ENCODE measurements around the gene SNX1.

Gene SNX1

GRCh38 chr15:64141798-64142512, 46.2 kb downstream of the SNX1 start:
- no peak overlapping the region for H3K9ac ChIP-seq (ENCODE audit: low read depth, low read length)
- no peak overlapping the region for H3K4me2 ChIP-seq (ENCODE audit: low read length)
- no peaks in the 10 kb centered on the region for H3K4me1 ChIP-seq (ENCODE audit: control insufficient read depth, insufficient read depth, low read length)
- H3K9me3 ChIP-seq (replicated peaks; ENCODE audit: low read length): no peaks in the 10 kb centered on the region
- no peak overlapping the region for H3K4me3 ChIP-seq (ENCODE audit: low read length)
- H3K36me3 ChIP-seq (ENCODE audit: insufficient read depth, low read length): peaks cover 52% of the 10 kb centered on the region
- no peaks in the 10 kb centered on the region for H3K27me3 ChIP-seq (ENCODE audit: control insufficient read depth, insufficient read depth, low read length)

DNA sequence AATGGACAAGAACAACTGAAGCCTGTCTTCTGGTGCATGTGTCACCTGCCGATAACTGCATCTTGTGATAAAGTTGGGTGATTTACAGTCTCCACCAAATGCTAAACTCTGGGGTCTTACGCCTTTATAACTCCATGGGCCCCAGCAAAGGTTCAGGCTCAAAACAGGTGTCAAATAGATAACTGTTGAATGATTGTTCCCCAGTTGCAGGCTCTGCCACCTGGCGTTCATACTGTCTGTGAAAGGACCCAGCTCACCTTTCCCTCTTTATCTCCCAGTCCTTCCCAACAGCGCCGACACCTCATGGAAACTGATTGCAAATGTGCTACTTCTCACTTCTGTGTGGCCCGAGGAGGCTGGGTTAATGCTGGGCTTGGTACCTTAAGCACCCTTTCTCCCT, 47.5 kb downstream of the SNX1 start:
- Histone ChIP-seq H3K36me3 (ENCODE audit: insufficient read depth, low read length) (peaks cover 40% of the 10 kb centered on the region), H3K4me2 (ENCODE audit: low read length) (no peak overlapping the region), H3K9ac (ENCODE audit: low read depth, low read length) (no peak overlapping the region), H3K9me3 (replicated peaks; ENCODE audit: low read length) (no peaks in the 10 kb centered on the region), H3K27me3 (ENCODE audit: control insufficient read depth, insufficient read depth, low read length) (no peaks in the 10 kb centered on the region), H3K4me3 (ENCODE audit: low read length) (no peak overlapping the region), H3K4me1 (ENCODE audit: control insufficient read depth, insufficient read depth, low read length) (no peaks in the 10 kb centered on the region)

GRCh38 chr15:64144192-64144564, 48.4 kb downstream of the SNX1 start:
- Histone ChIP-seq H3K4me2 (ENCODE audit: low read length) (no peak overlapping the region), H3K4me1 (ENCODE audit: control insufficient read depth, insufficient read depth, low read length) (no peaks in the 10 kb centered on the region), H3K27me3 (ENCODE audit: control insufficient read depth, insufficient read depth, low read length) (no peaks in the 10 kb centered on the region), H3K9ac (ENCODE audit: low read depth, low read length) (no peak overlapping the region), H3K4me3 (ENCODE audit: low read length) (no peak overlapping the region), H3K9me3 (replicated peaks; ENCODE audit: low read length) (no peaks in the 10 kb centered on the region), H3K36me3 (ENCODE audit: insufficient read depth, low read length) (peaks cover 34% of the 10 kb centered on the region)

GRCh38 chr15:64144565-64145281, 48.9 kb downstream of the SNX1 start:
- H3K4me1 ChIP-seq (ENCODE audit: control insufficient read depth, insufficient read depth, low read length): no peaks in the 10 kb centered on the region
- H3K4me2 ChIP-seq (ENCODE audit: low read length): no peak overlapping the region
- H3K36me3 ChIP-seq (ENCODE audit: insufficient read depth, low read length): peaks cover 34% of the 10 kb centered on the region
- H3K4me3 ChIP-seq (ENCODE audit: low read length): no peak overlapping the region
- no peak overlapping the region for H3K9ac ChIP-seq (ENCODE audit: low read depth, low read length)
- no peaks in the 10 kb centered on the region for H3K27me3 ChIP-seq (ENCODE audit: control insufficient read depth, insufficient read depth, low read length)
- H3K9me3 ChIP-seq (replicated peaks; ENCODE audit: low read length): no peaks in the 10 kb centered on the region

DNA sequence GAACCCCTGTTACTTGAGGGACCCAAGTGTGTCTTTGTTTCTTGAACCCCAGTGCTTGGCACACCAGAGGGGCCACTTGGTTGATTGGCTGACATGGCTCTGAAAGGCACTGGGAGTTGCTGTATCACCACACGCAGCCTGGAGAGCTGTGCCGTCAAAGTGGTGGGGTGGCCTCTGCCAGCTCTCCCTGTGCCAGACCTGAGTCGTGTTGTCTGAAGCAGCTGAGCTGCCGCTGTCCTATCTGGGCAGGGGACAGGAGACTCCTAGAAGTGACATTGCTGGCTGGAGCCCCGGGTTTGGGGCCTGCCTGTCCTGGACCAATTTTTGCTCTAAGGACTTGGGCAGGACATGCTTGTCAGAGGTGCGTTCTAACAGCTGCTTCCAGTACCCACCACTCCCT, 50.3 kb downstream of the SNX1 start:
- H3K9me3 ChIP-seq (replicated peaks; ENCODE audit: low read length): no peaks in the 10 kb centered on the region
- no peaks in the 10 kb centered on the region for H3K27me3 ChIP-seq (ENCODE audit: control insufficient read depth, insufficient read depth, low read length)
- H3K4me1 ChIP-seq (ENCODE audit: control insufficient read depth, insufficient read depth, low read length): no peaks in the 10 kb centered on the region
- peaks cover 32% of the 10 kb centered on the region for H3K36me3 ChIP-seq (ENCODE audit: insufficient read depth, low read length)
- no peak overlapping the region for H3K4me2 ChIP-seq (ENCODE audit: low read length)
- H3K9ac ChIP-seq (ENCODE audit: low read depth, low read length): no peak overlapping the region
- H3K4me3 ChIP-seq (ENCODE audit: low read length): no peak overlapping the region

DNA sequence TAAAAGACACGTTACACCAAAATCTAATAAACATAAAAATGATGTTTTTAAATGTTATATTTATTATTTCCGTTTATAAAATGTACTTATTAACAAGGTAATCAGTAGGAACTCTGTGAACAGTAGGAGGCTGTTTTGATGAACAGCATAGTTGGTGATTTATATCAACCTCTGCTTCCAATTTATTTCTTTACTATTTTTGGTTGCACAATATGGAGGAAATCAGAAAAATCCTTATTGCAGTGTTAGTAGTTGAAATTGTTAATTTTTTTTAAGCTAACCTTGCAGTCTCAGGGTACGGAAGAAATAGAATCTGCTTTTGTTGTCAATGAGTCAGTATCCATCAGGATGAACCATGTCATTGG, 50.7 kb downstream of the SNX1 start:
- Histone ChIP-seq H3K36me3 (ENCODE audit: insufficient read depth, low read length) (peaks cover 27% of the 10 kb centered on the region), H3K4me1 (ENCODE audit: control insufficient read depth, insufficient read depth, low read length) (no peaks in the 10 kb centered on the region), H3K9me3 (replicated peaks; ENCODE audit: low read length) (no peaks in the 10 kb centered on the region), H3K4me3 (ENCODE audit: low read length) (no peak overlapping the region), H3K27me3 (ENCODE audit: control insufficient read depth, insufficient read depth, low read length) (no peaks in the 10 kb centered on the region), H3K9ac (ENCODE audit: low read depth, low read length) (no peak overlapping the region), H3K4me2 (ENCODE audit: low read length) (no peak overlapping the region)

DNA sequence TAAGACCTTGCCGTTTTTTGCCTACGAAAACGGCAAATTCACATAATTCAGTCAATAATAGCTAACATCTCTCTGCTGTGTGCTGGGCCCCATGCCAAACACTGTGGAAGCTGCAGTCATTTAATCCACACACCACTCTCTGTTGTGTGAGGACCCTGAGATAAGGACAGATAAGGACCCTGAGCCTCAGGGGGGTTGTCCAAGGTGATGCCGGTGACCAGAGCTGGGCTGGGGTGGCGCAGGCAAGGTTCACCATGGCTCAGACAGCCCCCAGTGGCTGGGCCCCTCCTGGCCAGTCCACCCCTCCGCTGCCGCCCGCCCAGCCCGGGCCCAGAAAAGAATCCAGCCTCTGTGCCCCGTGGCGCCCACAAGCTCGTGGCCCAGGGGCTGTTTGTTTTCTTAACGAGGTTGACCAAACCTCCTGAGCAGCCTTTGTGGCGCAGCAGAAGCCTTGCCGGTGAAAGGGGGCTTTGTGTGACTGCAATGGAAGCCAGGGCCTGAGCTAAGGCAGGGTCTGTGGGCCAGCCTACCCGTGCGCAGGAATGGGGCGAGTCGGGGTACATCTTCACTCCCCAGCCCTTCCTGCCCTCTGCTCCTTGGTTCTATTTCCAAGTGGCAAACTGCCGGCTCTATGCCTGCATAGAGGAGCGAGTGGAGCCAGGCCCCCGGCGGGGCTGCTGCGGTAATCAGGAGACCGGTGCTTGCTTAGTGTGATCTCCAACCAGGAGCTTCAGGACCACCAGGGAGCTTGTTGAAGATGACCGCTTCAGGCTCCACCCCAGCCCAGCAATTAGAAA, 51.3 kb downstream of the SNX1 start:
- H3K9ac ChIP-seq (ENCODE audit: low read depth, low read length): no peak overlapping the region

DNA sequence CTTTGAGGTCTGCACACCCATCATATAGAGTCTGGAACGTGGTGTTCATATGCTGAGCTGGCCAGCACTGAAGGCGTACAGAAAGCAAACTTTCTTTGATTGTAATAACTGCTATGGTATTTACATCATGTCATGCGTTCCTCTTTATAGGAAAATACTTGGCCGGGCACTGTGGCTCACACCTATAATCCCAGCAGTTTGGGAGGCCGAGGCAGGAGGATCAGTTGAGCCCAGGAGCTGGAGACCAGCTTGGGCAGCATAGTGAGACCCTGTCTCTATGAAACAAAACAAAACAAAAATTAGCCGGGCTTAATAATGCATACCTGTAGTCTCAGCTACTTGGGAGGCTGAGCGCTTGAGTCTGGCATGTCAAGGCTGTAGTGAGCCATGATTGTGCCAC, 52.4 kb downstream of the SNX1 start:
- Histone ChIP-seq H3K36me3 (ENCODE audit: insufficient read depth, low read length) (peaks cover 18% of the 10 kb centered on the region), H3K4me3 (ENCODE audit: low read length) (no peak overlapping the region), H3K9ac (ENCODE audit: low read depth, low read length) (no peak overlapping the region), H3K4me2 (ENCODE audit: low read length) (no peak overlapping the region), H3K9me3 (replicated peaks; ENCODE audit: low read length) (no peaks in the 10 kb centered on the region), H3K4me1 (ENCODE audit: control insufficient read depth, insufficient read depth, low read length) (peaks cover 6% of the 10 kb centered on the region), H3K27me3 (ENCODE audit: control insufficient read depth, insufficient read depth, low read length) (peaks cover 13% of the 10 kb centered on the region)

More for the DNA sequence above, 51.3 kb downstream of the SNX1 start:
- Histone ChIP-seq H3K9me3 (replicated peaks; ENCODE audit: low read length) (no peaks in the 10 kb centered on the region), H3K36me3 (ENCODE audit: insufficient read depth, low read length) (peaks cover 23% of the 10 kb centered on the region), H3K4me3 (ENCODE audit: low read length) (no peak overlapping the region), H3K4me2 (ENCODE audit: low read length) (no peak overlapping the region), H3K4me1 (ENCODE audit: control insufficient read depth, insufficient read depth, low read length) (peaks cover 5% of the 10 kb centered on the region), H3K27me3 (ENCODE audit: control insufficient read depth, insufficient read depth, low read length) (peaks cover 4% of the 10 kb centered on the region)

DNA sequence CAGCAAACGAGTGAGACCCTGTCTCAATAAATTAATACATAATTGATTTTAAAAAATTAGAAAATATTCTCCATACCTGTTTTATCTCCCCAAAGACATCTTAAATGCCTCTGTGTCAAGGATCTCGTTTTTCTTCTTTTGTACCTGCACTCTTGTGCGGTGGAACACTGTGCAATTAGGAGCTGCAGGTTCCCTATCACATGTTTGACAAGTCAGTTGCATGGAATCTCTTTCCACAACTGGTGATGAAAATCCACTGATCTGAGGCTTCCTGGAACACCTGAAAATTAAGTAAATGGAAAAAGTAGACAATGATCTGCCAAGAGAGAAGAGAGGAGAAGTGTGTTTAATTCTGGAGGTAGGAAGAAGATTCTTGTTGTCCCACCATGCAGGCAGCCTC, 52.8 kb downstream of the SNX1 start:
- Histone ChIP-seq H3K9ac (ENCODE audit: low read depth, low read length) (no peak overlapping the region), H3K4me2 (ENCODE audit: low read length) (no peak overlapping the region), H3K4me3 (ENCODE audit: low read length) (no peak overlapping the region), H3K9me3 (replicated peaks; ENCODE audit: low read length) (no peaks in the 10 kb centered on the region), H3K27me3 (ENCODE audit: control insufficient read depth, insufficient read depth, low read length) (peaks cover 13% of the 10 kb centered on the region), H3K36me3 (ENCODE audit: insufficient read depth, low read length) (peaks cover 14% of the 10 kb centered on the region), H3K4me1 (ENCODE audit: control insufficient read depth, insufficient read depth, low read length) (peaks cover 6% of the 10 kb centered on the region)

GRCh38 chr15:64149424-64149823, 53.6 kb downstream of the SNX1 start:
- no peak overlapping the region for H3K4me3 ChIP-seq (ENCODE audit: low read length)
- no peak overlapping the region for H3K9ac ChIP-seq (ENCODE audit: low read depth, low read length)
- H3K4me2 ChIP-seq (ENCODE audit: low read length): no peak overlapping the region
- H3K36me3 ChIP-seq (ENCODE audit: insufficient read depth, low read length): peaks cover 17% of the 10 kb centered on the region
- H3K27me3 ChIP-seq (ENCODE audit: control insufficient read depth, insufficient read depth, low read length): peaks cover 13% of the 10 kb centered on the region
- H3K9me3 ChIP-seq (replicated peaks; ENCODE audit: low read length): no peaks in the 10 kb centered on the region
- peaks cover 6% of the 10 kb centered on the region for H3K4me1 ChIP-seq (ENCODE audit: control insufficient read depth, insufficient read depth, low read length)

DNA sequence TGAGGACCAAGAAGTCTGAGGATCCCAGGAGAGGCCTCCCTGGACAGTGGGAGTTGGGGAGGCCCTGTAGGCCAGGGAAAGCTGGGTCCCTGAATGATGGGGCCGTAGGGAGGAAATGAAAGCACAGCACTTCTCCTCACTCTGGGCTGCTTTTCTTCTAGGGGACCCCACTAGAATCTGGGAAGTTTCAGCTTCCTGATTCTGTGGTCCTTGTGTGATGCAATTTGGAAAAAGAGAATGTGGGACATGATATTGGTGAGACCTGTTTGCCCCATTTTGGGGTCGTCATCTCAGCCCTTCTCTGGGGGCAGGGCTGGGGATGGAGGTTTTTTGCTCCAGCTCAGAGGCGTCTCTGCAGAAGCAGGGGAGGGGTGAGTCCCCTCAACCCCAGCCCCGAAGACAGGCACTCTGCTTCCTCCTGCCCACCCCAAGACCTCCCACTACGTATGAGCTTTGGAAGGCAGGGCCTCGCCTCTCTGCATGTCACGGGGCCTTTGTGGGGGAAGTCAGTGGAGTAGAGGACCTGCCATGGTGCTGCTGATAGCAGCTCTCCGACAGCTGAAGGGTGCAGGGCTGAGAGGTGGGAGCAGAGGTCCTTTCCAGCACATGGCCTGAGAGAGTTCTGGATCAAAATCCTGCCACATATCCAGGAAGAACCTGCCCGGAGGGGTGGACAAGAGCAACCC, 54.3 kb downstream of the SNX1 start:
- no peaks in the 10 kb centered on the region for H3K9me3 ChIP-seq (replicated peaks; ENCODE audit: low read length)
- H3K4me2 ChIP-seq (ENCODE audit: low read length): no peak overlapping the region
- H3K36me3 ChIP-seq (ENCODE audit: insufficient read depth, low read length): peaks cover 18% of the 10 kb centered on the region
- H3K9ac ChIP-seq (ENCODE audit: low read depth, low read length): no peak overlapping the region
- H3K27me3 ChIP-seq (ENCODE audit: control insufficient read depth, insufficient read depth, low read length): peaks cover 13% of the 10 kb centered on the region
- no peak overlapping the region for H3K4me3 ChIP-seq (ENCODE audit: low read length)
- H3K4me1 ChIP-seq (ENCODE audit: control insufficient read depth, insufficient read depth, low read length): peaks cover 6% of the 10 kb centered on the region
